Measurements from ENCODE around the gene LHX3.

DNA sequence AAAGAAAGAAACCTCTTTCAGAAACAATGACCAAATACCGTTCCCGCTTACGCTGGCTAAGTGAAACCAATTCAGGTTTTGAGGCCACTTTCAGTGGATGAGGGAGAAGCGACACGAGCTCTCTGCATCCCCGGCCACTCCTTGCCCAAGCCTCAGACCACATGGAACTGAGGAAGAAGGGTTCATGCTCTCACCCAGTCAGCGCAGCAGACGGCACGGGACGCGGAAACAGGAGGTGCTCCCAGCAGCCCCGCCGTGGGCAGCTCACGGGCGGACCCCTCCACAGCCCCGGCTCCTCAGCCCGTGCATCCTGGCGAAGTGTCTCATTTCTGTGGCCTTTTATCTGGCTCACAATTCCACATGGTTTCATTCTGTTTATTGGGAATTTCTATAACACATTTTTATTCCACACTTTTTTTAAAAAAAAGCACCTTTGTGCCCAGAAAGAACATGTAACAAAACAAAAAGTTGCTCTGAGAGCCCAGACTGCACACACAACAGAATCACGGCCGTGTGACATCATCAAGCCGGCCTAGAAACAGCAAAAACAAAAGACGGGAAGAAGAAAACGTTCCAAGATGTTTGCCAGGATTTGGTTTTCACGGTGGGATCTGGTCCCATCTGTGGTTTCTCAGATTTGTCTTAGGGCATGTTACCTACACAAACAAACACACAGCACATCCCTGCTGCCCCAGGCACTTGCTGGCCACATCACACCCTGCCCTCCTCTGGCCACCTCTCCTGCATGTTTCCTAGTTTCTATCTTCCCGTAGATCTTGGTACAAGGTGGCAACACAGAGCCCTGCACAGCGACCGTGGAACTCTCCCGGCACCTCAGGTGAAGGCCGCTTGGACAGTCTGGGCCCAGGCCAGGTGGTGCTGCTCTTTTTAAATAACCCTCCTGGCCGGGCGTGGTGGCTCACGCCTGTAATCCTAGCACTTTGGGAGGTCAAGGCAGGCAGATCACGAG is 24.5 kb upstream of the LHX3 start:
- TF ChIP-seq, protein P1, sequence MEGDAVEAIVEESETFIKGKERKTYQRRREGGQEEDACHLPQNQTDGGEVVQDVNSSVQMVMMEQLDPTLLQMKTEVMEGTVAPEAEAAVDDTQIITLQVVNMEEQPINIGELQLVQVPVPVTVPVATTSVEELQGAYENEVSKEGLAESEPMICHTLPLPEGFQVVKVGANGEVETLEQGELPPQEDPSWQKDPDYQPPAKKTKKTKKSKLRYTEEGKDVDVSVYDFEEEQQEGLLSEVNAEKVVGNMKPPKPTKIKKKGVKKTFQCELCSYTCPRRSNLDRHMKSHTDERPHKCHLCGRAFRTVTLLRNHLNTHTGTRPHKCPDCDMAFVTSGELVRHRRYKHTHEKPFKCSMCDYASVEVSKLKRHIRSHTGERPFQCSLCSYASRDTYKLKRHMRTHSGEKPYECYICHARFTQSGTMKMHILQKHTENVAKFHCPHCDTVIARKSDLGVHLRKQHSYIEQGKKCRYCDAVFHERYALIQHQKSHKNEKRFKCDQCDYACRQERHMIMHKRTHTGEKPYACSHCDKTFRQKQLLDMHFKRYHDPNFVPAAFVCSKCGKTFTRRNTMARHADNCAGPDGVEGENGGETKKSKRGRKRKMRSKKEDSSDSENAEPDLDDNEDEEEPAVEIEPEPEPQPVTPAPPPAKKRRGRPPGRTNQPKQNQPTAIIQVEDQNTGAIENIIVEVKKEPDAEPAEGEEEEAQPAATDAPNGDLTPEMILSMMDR (IDR thresholded peaks at IDR 0.05), result no peak
- TF ChIP-seq EP300 (IDR thresholded peaks at IDR 0.05; ENCODE audit: borderline replicate concordance in 1 of 2, low read depth in 1 of 2, low read length in 1 of 2), result no peak
- TF ChIP-seq POLR2AphosphoS5 (IDR thresholded peaks at IDR 0.05; ENCODE audit: low read depth, low read length), result no peak
- no peak for TF ChIP-seq TEAD4 (IDR thresholded peaks at IDR 0.05; ENCODE audit: borderline replicate concordance, insufficient read depth)
- TF ChIP-seq, protein P2, sequence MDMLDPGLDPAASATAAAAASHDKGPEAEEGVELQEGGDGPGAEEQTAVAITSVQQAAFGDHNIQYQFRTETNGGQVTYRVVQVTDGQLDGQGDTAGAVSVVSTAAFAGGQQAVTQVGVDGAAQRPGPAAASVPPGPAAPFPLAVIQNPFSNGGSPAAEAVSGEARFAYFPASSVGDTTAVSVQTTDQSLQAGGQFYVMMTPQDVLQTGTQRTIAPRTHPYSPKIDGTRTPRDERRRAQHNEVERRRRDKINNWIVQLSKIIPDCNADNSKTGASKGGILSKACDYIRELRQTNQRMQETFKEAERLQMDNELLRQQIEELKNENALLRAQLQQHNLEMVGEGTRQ (IDR thresholded peaks at IDR 0.05; ENCODE audit: borderline replicate concordance, low read depth, low read length), result no peak
- TF ChIP-seq, protein P3, sequence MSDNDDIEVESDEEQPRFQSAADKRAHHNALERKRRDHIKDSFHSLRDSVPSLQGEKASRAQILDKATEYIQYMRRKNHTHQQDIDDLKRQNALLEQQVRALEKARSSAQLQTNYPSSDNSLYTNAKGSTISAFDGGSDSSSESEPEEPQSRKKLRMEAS (IDR thresholded peaks at IDR 0.05; ENCODE audit: low read depth), result no peak
- TF ChIP-seq RCOR1 (IDR thresholded peaks at IDR 0.05; ENCODE audit: low read length), result no peak
- TF ChIP-seq, protein P4, sequence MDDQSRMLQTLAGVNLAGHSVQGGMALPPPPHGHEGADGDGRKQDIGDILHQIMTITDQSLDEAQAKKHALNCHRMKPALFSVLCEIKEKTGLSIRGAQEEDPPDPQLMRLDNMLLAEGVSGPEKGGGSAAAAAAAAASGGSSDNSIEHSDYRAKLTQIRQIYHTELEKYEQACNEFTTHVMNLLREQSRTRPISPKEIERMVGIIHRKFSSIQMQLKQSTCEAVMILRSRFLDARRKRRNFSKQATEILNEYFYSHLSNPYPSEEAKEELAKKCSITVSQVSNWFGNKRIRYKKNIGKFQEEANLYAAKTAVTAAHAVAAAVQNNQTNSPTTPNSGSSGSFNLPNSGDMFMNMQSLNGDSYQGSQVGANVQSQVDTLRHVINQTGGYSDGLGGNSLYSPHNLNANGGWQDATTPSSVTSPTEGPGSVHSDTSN (IDR thresholded peaks at IDR 0.05), result no peak
- no peak for TF ChIP-seq RFX5 (IDR thresholded peaks at IDR 0.05; ENCODE audit: low read length)
- TF ChIP-seq JUND (IDR thresholded peaks at IDR 0.05), result no peak
